C4-2B (cell line): ENCODE results near the gene GFRAL.

Experiments
- CTCF ChIP-seq: fragments of 450-650 bp; conservative IDR thresholded peaks from 2 replicates; pipeline ENCODE4 v1.5.1; 2017; ENCODE audit warnings: mild to moderate bottlenecking
- ZFX ChIP-seq: fragments of 450-650 bp; IDR thresholded peaks from 2 replicates; pipeline ENCODE4 v1.6.1; 2017

- TF ChIP-seq CTCF (no peak), ZFX (no peak)
Measured at GRCh38 chr6:55290736-55291135, 36.5 kb upstream of the GFRAL start.
